ENCODE results near the gene EPB41L2. TPM values are rescaled to one million over a fixed set of nuclear protein-coding genes. Genes with fewer than 3 reads are reported as not detected.
A peak's percentile ranks its signal among the peaks of the same experiment; 100 is the strongest.

Gene EPB41L2
- total RNA-seq, 6 donors from 2014 or later, result 68.7 to 201 (median 98.2) TPM

DNA sequence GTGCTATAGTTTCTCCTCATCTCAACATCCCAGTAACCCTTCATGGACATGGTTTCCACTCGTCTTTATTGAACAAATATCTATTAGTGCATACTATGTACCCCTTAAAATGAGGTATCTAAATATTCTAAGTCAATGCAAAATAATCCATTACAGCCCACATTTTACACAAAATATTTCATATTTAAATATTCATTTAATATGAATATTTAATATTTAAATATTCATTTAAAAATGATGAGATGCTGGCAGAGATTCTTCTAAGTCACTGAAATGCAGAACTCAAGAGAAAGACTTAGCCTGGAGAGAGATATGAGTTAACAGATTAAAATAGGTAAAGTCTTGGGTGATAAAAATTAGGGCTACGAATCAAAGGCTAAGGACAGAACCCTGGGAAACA, 17.9 kb downstream of the EPB41L2 start:
- no peak for ATAC-seq (ENCODE audit: low FRiP score in 2 of 2)
- TF ChIP-seq, protein P1, sequence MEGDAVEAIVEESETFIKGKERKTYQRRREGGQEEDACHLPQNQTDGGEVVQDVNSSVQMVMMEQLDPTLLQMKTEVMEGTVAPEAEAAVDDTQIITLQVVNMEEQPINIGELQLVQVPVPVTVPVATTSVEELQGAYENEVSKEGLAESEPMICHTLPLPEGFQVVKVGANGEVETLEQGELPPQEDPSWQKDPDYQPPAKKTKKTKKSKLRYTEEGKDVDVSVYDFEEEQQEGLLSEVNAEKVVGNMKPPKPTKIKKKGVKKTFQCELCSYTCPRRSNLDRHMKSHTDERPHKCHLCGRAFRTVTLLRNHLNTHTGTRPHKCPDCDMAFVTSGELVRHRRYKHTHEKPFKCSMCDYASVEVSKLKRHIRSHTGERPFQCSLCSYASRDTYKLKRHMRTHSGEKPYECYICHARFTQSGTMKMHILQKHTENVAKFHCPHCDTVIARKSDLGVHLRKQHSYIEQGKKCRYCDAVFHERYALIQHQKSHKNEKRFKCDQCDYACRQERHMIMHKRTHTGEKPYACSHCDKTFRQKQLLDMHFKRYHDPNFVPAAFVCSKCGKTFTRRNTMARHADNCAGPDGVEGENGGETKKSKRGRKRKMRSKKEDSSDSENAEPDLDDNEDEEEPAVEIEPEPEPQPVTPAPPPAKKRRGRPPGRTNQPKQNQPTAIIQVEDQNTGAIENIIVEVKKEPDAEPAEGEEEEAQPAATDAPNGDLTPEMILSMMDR (IDR thresholded peaks at IDR 0.05), result no peak
- TF ChIP-seq EP300 (IDR thresholded peaks at IDR 0.05) (no peak), POLR2A (IDR thresholded peaks at IDR 0.05) (no peak), POLR2AphosphoS5 (IDR thresholded peaks at IDR 0.05) (no peak)
- Histone ChIP-seq H3K27me3 (no peaks in the 10 kb centered on the region), H3K4me3 (no peak overlapping the region), H3K9me3 (no peaks in the 10 kb centered on the region), H3K27ac (no peak overlapping the region), H3K4me1 (peaks cover 0 to 5% (median 0%) of the 10 kb centered on the region in 4 donors), H3K36me3 (no peaks in the 10 kb centered on the region)
- WGBS, 2 donors, result 93 to 94% methylated on average over 2 of the region's 2 CpGs
- DNase-seq, result no peak

DNA sequence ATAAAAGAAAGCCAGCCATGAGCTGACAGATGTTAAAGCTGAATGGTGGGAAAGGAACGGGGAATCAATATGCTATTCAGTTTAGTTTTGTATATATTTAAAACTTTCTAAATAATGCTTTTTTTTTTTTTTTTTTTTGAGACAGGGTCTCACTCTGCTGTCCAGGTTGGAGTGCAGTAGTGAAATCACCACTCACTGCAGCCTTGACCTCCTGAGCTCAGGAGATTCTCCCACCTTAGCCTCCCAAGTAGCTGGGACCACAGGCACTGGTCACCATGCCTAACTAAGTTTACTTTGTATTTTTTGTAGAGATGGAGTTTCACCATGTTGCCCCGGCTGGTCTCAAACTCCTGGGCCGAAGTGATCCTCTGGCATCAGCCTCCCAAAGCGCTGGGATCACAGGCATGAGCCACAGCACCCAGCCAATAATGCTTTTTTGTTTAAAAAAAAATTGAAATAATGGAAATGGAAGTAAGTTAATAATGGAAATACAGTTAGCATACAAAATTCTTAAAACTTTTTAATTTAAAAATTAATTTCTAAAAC, 19.1 kb downstream of the EPB41L2 start:
- Histone ChIP-seq H3K9me3 (no peaks in the 10 kb centered on the region), H3K27ac (no peak overlapping the region), H3K27me3 (no peaks in the 10 kb centered on the region), H3K4me3 (no peak overlapping the region), H3K36me3 (no peaks in the 10 kb centered on the region), H3K4me1 (peaks cover 0 to 5% (median 2%) of the 10 kb centered on the region in 4 donors)
- ATAC-seq (ENCODE audit: low FRiP score in 2 of 2) (no peak), DNase-seq (no peak)
- WGBS, 2 donors, result 85 to 99% methylated on average over 4 of the region's 4 CpGs
- no peak for TF ChIP-seq EP300 (IDR thresholded peaks at IDR 0.05)
- TF ChIP-seq, protein P1 (IDR thresholded peaks at IDR 0.05), result no peak

DNA sequence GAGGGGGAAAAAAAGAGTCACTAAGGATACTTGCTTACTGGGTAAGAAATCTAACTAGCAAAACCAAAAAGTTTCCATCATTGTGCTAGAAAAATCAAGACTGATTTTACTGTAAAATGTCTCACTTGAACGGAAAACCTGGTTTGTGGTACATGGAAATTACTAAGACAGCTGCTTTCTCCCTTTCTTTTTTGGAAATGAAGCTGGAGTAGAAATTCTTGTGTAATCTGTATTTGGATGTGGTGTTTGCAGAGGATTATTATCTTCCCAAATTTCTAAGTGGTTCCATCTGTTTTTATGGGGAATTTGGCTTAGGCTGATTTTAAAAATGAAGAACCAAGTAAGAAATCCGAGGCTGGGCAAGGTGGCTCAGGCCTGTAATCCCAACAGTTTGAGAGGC, 20.4 kb downstream of the EPB41L2 start:
- DNase-seq (no peak), ATAC-seq (ENCODE audit: low FRiP score in 2 of 2) (peak in 1 of 2 donors; percentile 68)
- TF ChIP-seq POLR2AphosphoS5 (IDR thresholded peaks at IDR 0.05), result no peak
- TF ChIP-seq EP300 (IDR thresholded peaks at IDR 0.05), result no peak
- TF ChIP-seq, protein P1 (IDR thresholded peaks at IDR 0.05), result no peak
- TF ChIP-seq POLR2A (IDR thresholded peaks at IDR 0.05), result no peak
- Histone ChIP-seq H3K27ac (no peak overlapping the region), H3K36me3 (no peaks in the 10 kb centered on the region), H3K4me1 (peaks cover 0 to 5% (median 4%) of the 10 kb centered on the region in 4 donors), H3K27me3 (no peaks in the 10 kb centered on the region), H3K9me3 (no peaks in the 10 kb centered on the region), H3K4me3 (no peak overlapping the region)
- WGBS, 2 donors, result 81 to 84% methylated on average over 2 of the region's 2 CpGs

DNA sequence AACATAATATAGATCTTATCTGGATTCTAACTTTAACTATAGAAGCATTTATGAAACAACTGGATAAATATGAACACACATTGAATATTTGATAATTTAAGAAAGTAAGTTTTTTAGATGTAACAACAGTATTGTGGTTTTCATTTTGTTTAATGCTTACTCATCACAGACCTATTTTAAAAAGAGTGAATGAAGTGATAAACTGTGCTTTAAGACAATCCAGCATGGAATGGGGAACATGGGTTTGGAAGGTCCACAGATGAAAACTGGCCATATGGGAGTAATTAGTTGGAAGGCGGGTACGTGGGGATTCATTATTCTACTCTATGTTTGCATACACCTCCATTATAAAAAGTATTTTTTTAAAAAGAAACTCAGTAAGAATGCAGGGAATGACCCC, 21.2 kb downstream of the EPB41L2 start:
- H3K4me1 ChIP-seq, result peaks cover 0 to 5% (median 4%) of the 10 kb centered on the region in 4 donors
- H3K36me3 ChIP-seq, result no peaks in the 10 kb centered on the region
- H3K9me3 ChIP-seq, result no peaks in the 10 kb centered on the region
- H3K27me3 ChIP-seq, result no peaks in the 10 kb centered on the region
- no peak for TF ChIP-seq POLR2A (IDR thresholded peaks at IDR 0.05)
- TF ChIP-seq EP300 (IDR thresholded peaks at IDR 0.05), result no peak
- no peak for TF ChIP-seq POLR2AphosphoS5 (IDR thresholded peaks at IDR 0.05)
- TF ChIP-seq, protein P1 (IDR thresholded peaks at IDR 0.05), result no peak
- H3K4me3 ChIP-seq, result no peak overlapping the region
- 87 to 88% methylated on average over 2 of the region's 2 CpGs for WGBS, 2 donors
- ATAC-seq (ENCODE audit: low FRiP score in 2 of 2), result no peak
- H3K27ac ChIP-seq, result no peak overlapping the region
- DNase-seq, result no peak

DNA sequence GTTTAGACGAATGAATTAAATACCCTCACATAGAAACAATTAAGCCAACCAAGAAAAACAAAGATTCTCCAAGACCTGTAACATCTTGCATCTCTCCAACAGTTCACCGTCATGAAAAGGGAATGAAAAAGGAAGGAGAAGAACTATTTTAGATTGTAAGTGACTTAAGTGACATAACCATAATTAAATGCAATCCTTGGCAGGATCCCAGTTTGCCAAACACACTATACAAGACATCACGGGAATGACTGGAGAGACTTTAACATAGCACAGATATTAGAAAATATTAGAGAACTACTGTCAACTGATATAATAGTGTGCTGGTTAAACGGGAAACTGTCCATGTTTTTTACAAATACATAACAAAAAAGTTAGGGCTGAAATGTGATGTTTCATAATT, 22.2 kb downstream of the EPB41L2 start:
- Histone ChIP-seq H3K4me1 (peaks cover 0 to 5% (median 4%) of the 10 kb centered on the region in 4 donors), H3K27me3 (no peaks in the 10 kb centered on the region), H3K9me3 (no peaks in the 10 kb centered on the region), H3K4me3 (no peak overlapping the region), H3K36me3 (no peaks in the 10 kb centered on the region), H3K27ac (no peak overlapping the region)
- 79 to 87% methylated on average over 4 of the region's 4 CpGs for WGBS, 2 donors
- ATAC-seq (ENCODE audit: low FRiP score in 2 of 2), result no peak
- DNase-seq, result no peak
- TF ChIP-seq POLR2AphosphoS5 (IDR thresholded peaks at IDR 0.05) (no peak), EP300 (IDR thresholded peaks at IDR 0.05) (no peak), POLR2A (IDR thresholded peaks at IDR 0.05) (no peak)
- TF ChIP-seq, protein P1 (IDR thresholded peaks at IDR 0.05), result no peak

Data from upper lobe of left lung (tissue), 6 donors.